Measurements from ENCODE around the gene ZNF341.
A peak's percentile ranks its signal among the peaks of the same experiment; 100 is the strongest.

The ZNF341 gene

DNA sequence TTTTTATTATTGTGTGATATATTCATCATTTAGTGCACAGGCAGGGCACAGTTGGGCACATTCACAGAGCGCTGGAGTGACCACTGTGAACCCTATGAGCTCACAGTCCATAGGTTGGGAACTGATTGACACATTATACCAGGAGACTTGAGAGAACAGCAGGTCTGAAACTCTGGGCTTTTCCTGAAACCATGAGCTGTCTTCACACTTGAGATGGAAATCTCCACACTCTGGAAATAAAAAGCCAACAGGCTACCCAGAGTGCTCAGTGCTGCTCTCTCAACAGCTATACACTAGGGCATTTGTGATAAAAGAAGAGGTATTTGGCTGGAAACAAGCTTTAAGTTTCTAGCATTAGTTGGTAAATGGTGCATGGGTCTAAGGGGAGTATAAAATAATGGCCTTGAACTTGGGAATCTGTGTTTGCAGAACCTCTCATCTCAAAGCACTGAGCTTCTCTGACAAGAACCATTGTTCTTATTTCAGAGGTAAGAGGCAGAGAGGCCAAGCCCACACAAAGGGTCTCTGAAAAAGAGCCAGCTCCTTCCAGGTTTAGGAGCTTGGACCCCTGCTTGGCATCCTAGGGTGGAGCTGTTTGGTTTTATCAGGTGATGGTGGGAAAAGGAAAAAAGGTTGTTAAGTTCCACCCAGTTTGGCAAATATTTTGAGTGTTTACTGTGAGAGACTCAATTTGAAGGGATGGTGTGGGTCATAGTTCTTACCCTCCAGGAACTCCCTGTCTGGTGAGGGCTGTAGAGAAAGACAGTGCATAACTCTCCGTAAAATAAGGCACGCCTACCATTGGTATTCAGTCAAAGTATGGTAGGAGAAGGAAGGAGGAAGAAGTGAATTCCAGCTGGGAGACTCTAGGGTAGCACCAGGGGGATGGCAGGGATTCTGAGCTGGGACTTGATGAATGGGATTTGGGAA, 93.8 kb downstream of the ZNF341 start:
- H3K36me3 ChIP-seq (replicated peaks; ENCODE audit: insufficient read depth, low read length), result peaks cover 9% of the 10 kb centered on the region; the same call in 1 of the 2 replicates
- no peaks in the 10 kb centered on the region for H3K9me3 ChIP-seq (replicated peaks; ENCODE audit: insufficient read depth, low read length)
- peak overlapping the region; percentile 68 for H3K4me2 ChIP-seq (ENCODE audit: low read depth, low read length)
- peaks cover 88% of the 10 kb centered on the region for H3K4me1 ChIP-seq (ENCODE audit: low read length)
- no peak overlapping the region for H2AFZ ChIP-seq (ENCODE audit: low read length)
- TF ChIP-seq EZH2 (optimal IDR thresholded peaks at IDR 0.05; ENCODE audit: low read depth, low read length) (no peak), EZH2phosphoT487 (IDR thresholded peaks at IDR 0.05; ENCODE audit: low read length) (no peak)
- TF ChIP-seq, protein P1, sequence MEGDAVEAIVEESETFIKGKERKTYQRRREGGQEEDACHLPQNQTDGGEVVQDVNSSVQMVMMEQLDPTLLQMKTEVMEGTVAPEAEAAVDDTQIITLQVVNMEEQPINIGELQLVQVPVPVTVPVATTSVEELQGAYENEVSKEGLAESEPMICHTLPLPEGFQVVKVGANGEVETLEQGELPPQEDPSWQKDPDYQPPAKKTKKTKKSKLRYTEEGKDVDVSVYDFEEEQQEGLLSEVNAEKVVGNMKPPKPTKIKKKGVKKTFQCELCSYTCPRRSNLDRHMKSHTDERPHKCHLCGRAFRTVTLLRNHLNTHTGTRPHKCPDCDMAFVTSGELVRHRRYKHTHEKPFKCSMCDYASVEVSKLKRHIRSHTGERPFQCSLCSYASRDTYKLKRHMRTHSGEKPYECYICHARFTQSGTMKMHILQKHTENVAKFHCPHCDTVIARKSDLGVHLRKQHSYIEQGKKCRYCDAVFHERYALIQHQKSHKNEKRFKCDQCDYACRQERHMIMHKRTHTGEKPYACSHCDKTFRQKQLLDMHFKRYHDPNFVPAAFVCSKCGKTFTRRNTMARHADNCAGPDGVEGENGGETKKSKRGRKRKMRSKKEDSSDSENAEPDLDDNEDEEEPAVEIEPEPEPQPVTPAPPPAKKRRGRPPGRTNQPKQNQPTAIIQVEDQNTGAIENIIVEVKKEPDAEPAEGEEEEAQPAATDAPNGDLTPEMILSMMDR (IDR thresholded peaks at IDR 0.05; ENCODE audit: low read length), result no peak
- H3K9ac ChIP-seq (ENCODE audit: low read length), result peak overlapping the region; percentile 45; the same call in 1 of the 2 replicates
- no peaks in the 10 kb centered on the region for H4K20me1 ChIP-seq (ENCODE audit: insufficient read depth, low read length)
- H3K4me3 ChIP-seq (ENCODE audit: low read length), result peak overlapping the region; percentile 26
- H3F3A ChIP-seq (ENCODE audit: insufficient read depth, low read length), result peaks cover 75% of the 10 kb centered on the region
- no peaks in the 10 kb centered on the region for H3K9me2 ChIP-seq (replicated peaks; ENCODE audit: insufficient read depth, low read length)
- no peak for DNase-seq
- peak overlapping the region; percentile 83; the same call in 1 of the 2 replicates for H3K27ac ChIP-seq (ENCODE audit: low read length)
- no peaks in the 10 kb centered on the region for H3K27me3 ChIP-seq (replicated peaks; ENCODE audit: insufficient read depth, low read length)
- peaks cover 100% of the 10 kb centered on the region for H3K79me2 ChIP-seq (ENCODE audit: low read length)

- no peak overlapping the region for H2AFZ ChIP-seq (ENCODE audit: low read length)
- H3K36me3 ChIP-seq (replicated peaks; ENCODE audit: insufficient read depth, low read length), result peaks cover 9% of the 10 kb centered on the region; the same call in 1 of the 2 replicates
- H3K9me2 ChIP-seq (replicated peaks; ENCODE audit: insufficient read depth, low read length), result no peaks in the 10 kb centered on the region
- H3K79me2 ChIP-seq (ENCODE audit: low read length), result peaks cover 100% of the 10 kb centered on the region
- peak overlapping the region; percentile 83 for H3K27ac ChIP-seq (ENCODE audit: low read length)
- DNase-seq, result no peak
- peak overlapping the region; percentile 45; the same call in 1 of the 2 replicates for H3K9ac ChIP-seq (ENCODE audit: low read length)
- no peaks in the 10 kb centered on the region for H3K27me3 ChIP-seq (replicated peaks; ENCODE audit: insufficient read depth, low read length)
- H4K20me1 ChIP-seq (ENCODE audit: insufficient read depth, low read length), result no peaks in the 10 kb centered on the region
- peaks cover 72% of the 10 kb centered on the region for H3F3A ChIP-seq (ENCODE audit: insufficient read depth, low read length)
- no peaks in the 10 kb centered on the region for H3K9me3 ChIP-seq (replicated peaks; ENCODE audit: insufficient read depth, low read length)
- peaks cover 84% of the 10 kb centered on the region for H3K4me1 ChIP-seq (ENCODE audit: low read length)
- peak overlapping the region; percentile 68 for H3K4me2 ChIP-seq (ENCODE audit: low read depth, low read length)
- H3K4me3 ChIP-seq (ENCODE audit: low read length), result peak overlapping the region; percentile 26; the same call in 1 of the 2 replicates
- TF ChIP-seq EZH2phosphoT487 (IDR thresholded peaks at IDR 0.05; ENCODE audit: low read length), result no peak
- TF ChIP-seq, protein P1 (IDR thresholded peaks at IDR 0.05; ENCODE audit: low read length), result no peak
- no peak for TF ChIP-seq EZH2 (optimal IDR thresholded peaks at IDR 0.05; ENCODE audit: low read depth, low read length)
Measured at GRCh38 chr20:33826270-33826897, 94.6 kb downstream of the ZNF341 start.

DNA sequence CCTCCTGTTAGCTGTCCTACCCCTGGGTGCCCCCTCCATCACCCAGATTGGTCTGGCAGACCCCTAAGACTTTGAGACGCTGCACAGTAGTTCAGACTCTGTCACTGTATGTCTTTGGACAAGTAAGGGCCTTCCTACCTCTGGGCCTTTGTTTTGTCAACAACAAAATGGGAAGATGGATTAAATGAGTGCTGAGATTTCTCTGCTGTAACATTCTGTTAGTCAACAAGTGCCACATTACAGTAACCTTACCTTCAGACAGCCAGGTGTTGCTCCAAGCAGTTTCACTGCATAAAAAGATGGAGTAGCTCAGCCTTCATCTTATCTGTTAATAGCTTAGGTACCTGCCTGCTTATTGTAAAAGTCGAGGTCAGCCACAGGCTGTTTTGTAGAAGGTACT, 95.3 kb downstream of the ZNF341 start:
- Histone ChIP-seq H3K4me1 (ENCODE audit: low read length) (peaks cover 89% of the 10 kb centered on the region), H4K20me1 (ENCODE audit: insufficient read depth, low read length) (no peaks in the 10 kb centered on the region)

More for the DNA sequence above, 95.3 kb downstream of the ZNF341 start:
- DNase-seq, result no peak
- Histone ChIP-seq H3K9me3 (replicated peaks; ENCODE audit: insufficient read depth, low read length) (no peaks in the 10 kb centered on the region), H3K27ac (ENCODE audit: low read length) (peak overlapping the region; percentile 83), H3K9ac (ENCODE audit: low read length) (peak overlapping the region; percentile 45; the same call in 1 of the 2 replicates), H2AFZ (ENCODE audit: low read length) (no peak overlapping the region), H3K27me3 (replicated peaks; ENCODE audit: insufficient read depth, low read length) (no peaks in the 10 kb centered on the region), H3K79me2 (ENCODE audit: low read length) (peaks cover 100% of the 10 kb centered on the region), H3F3A (ENCODE audit: insufficient read depth, low read length) (peaks cover 78% of the 10 kb centered on the region), H3K4me3 (ENCODE audit: low read length) (peak overlapping the region; percentile 26; the same call in 1 of the 2 replicates), H3K9me2 (replicated peaks; ENCODE audit: insufficient read depth, low read length) (no peaks in the 10 kb centered on the region), H3K36me3 (replicated peaks; ENCODE audit: insufficient read depth, low read length) (peaks cover 13% of the 10 kb centered on the region; the same call in 1 of the 2 replicates), H3K4me2 (ENCODE audit: low read depth, low read length) (peak overlapping the region; percentile 68)
- TF ChIP-seq EZH2 (optimal IDR thresholded peaks at IDR 0.05; ENCODE audit: low read depth, low read length) (no peak), EZH2phosphoT487 (IDR thresholded peaks at IDR 0.05; ENCODE audit: low read length) (no peak)
- TF ChIP-seq, protein P1 (IDR thresholded peaks at IDR 0.05; ENCODE audit: low read length), result no peak

Measured in MM.1S (cell line).